Measurements from ENCODE around the gene VRK1.

VRK1 gene

DNA sequence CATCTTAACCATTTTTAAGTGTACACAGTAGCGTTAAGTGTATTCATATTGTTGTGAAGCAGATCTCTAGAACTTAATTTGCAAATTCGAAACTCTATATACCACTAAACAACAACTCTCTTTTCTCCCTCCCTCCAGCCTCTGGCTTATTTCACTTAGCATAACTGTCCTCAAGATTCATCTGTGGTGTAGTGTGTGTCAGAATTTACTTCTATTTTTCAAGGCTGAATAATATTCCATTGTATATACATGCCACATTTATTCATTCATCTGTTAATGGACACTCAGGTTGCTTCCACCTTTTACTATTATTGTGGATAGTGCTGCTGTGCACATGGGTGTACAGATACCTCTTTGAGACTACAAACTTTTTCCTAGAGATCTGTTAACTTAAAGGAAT is 26.5 kb downstream of the VRK1 start:
- no peak for DNase-seq (ENCODE audit: low read depth, low spot score)
- TF ChIP-seq EZH2 (IDR thresholded peaks at IDR 0.05), result no peak
- TF ChIP-seq FOXP2 (optimal IDR thresholded peaks at IDR 0.05; ENCODE audit: control extremely low read depth, extremely low read length, insufficient read depth), result no peak
- no peak for TF ChIP-seq POLR2AphosphoS5 (IDR thresholded peaks at IDR 0.05; ENCODE audit: borderline replicate concordance, low read depth, low read length)
- Histone ChIP-seq H3K27ac (no peak overlapping the region), H3K9ac (ENCODE audit: insufficient read length) (no peak overlapping the region), H3K36me3 (ENCODE audit: insufficient read depth, low read length) (peaks cover 18% of the 10 kb centered on the region), H3K4me3 (no peak overlapping the region), H3K9me3 (ENCODE audit: low read depth, low read length) (no peaks in the 10 kb centered on the region)

DNA sequence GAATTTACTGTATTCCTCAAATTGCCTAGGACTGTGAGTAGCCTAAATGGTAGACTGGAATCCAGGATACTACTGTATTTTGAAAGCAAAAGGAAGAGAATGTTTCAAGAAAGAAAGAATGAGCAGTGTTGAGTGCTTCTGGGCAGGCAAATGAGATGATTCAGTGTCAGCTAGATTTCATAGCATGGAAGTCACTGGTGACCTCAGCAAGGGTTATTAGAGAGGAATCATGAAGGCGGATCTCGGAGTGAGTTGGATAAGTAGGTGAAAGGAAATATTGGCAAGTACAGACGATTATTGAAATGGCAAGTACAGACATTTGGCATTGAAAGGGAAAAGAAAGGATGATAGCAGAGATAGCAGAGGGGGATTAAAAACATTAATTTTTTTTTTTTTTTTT is 27.1 kb downstream of the VRK1 start:
- DNase-seq (ENCODE audit: low read depth, low spot score), result no peak
- TF ChIP-seq FOXP2 (optimal IDR thresholded peaks at IDR 0.05; ENCODE audit: control extremely low read depth, extremely low read length, insufficient read depth) (no peak), EZH2 (IDR thresholded peaks at IDR 0.05) (no peak), POLR2AphosphoS5 (IDR thresholded peaks at IDR 0.05; ENCODE audit: borderline replicate concordance, low read depth, low read length) (no peak)
- 0 out of 2 replicates have a peak, but pooled peaks cover 4% of the 10 kb centered on the region for H3K9me3 ChIP-seq (ENCODE audit: low read depth, low read length)
- peaks cover 21% of the 10 kb centered on the region for H3K36me3 ChIP-seq (ENCODE audit: insufficient read depth, low read length)
- no peak overlapping the region for H3K27ac ChIP-seq
- H3K4me3 ChIP-seq, result no peak overlapping the region
- H3K9ac ChIP-seq (ENCODE audit: insufficient read length), result no peak overlapping the region

DNA sequence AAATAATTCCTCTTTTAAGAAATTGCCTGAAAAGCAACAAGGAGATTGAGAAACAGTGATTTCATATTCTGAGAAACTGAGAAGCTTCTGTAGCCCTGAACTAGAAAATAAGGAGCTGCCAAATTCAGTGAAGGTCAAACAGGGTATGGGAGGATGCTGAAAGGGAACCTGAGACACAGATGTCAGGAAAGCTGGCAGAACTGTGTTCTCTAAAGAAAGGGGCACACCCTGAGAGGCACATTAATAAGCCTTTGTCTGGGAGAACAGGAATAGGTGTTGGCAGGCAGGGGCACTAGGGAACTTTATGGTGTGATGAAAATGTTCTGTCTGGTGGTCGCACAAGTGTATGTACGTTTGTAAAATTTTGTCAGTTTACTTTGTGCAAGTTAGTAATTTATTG is 29.6 kb downstream of the VRK1 start:
- TF ChIP-seq FOXP2 (optimal IDR thresholded peaks at IDR 0.05; ENCODE audit: control extremely low read depth, extremely low read length, insufficient read depth), result no peak
- no peak for TF ChIP-seq EZH2 (IDR thresholded peaks at IDR 0.05)
- TF ChIP-seq POLR2AphosphoS5 (IDR thresholded peaks at IDR 0.05; ENCODE audit: borderline replicate concordance, low read depth, low read length), result no peak
- no peak overlapping the region for H3K27ac ChIP-seq
- H3K4me3 ChIP-seq, result no peak overlapping the region
- DNase-seq (ENCODE audit: low read depth, low spot score), result no peak
- peaks cover 21% of the 10 kb centered on the region for H3K36me3 ChIP-seq (ENCODE audit: insufficient read depth, low read length)
- no peak overlapping the region for H3K9ac ChIP-seq (ENCODE audit: insufficient read length)
- 0 out of 2 replicates have a peak, but pooled peaks cover 4% of the 10 kb centered on the region for H3K9me3 ChIP-seq (ENCODE audit: low read depth, low read length)

DNA sequence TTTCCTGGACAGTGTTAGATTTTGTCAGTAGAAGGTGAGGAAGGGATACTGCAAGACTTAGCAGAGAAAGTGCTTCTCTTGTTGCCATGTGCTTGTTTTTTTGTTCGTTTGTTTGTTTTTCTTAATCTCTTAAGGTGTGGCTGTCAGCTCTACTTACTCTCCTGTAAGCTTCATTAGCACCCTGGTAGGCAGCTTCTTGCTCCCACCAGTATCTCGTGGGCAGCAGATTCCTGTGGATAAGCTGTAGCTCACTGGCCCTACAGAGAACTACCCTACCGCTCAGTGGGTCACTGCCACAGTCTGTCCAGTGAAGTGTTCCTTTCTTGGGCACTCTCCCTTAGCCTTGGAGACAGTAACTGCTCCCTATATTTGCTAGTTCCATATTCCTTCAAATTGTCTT is 30.1 kb downstream of the VRK1 start:
- Histone ChIP-seq H3K9ac (ENCODE audit: insufficient read length) (no peak overlapping the region), H3K4me3 (no peak overlapping the region), H3K27ac (no peak overlapping the region), H3K36me3 (ENCODE audit: insufficient read depth, low read length) (peaks cover 21% of the 10 kb centered on the region), H3K9me3 (ENCODE audit: low read depth, low read length) (0 out of 2 replicates have a peak, but pooled peaks cover 4% of the 10 kb centered on the region)
- DNase-seq (ENCODE audit: low read depth, low spot score), result no peak
- TF ChIP-seq EZH2 (IDR thresholded peaks at IDR 0.05) (no peak), FOXP2 (optimal IDR thresholded peaks at IDR 0.05; ENCODE audit: control extremely low read depth, extremely low read length, insufficient read depth) (no peak), POLR2AphosphoS5 (IDR thresholded peaks at IDR 0.05; ENCODE audit: borderline replicate concordance, low read depth, low read length) (no peak)

DNA sequence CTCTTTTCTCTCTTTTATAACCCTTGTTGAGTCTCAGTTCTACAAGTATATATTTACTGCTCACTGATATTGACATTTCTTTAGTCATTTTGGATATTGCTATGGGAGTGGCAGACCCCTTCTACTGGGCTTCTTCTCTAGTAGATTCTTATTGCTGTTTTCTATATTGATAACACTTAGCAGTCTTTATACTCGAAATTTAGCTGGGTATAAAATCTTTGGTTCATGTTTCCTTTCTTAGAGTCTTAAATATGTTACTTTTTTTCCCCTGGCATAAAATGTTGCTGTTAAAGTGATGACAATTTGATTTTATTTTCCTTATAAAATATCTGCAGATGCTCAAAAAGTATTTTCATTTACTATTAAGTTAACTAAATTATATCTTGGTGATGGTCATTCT is 32.6 kb downstream of the VRK1 start:
- TF ChIP-seq EZH2 (IDR thresholded peaks at IDR 0.05), result no peak
- no peak for TF ChIP-seq FOXP2 (optimal IDR thresholded peaks at IDR 0.05; ENCODE audit: control extremely low read depth, extremely low read length, insufficient read depth)
- TF ChIP-seq POLR2AphosphoS5 (IDR thresholded peaks at IDR 0.05; ENCODE audit: borderline replicate concordance, low read depth, low read length), result no peak
- peaks cover 41% of the 10 kb centered on the region for H3K36me3 ChIP-seq (ENCODE audit: insufficient read depth, low read length)
- H3K9ac ChIP-seq (ENCODE audit: insufficient read length), result no peak overlapping the region
- H3K27ac ChIP-seq, result no peak overlapping the region
- 0 out of 2 replicates have a peak, but pooled peaks cover 4% of the 10 kb centered on the region for H3K9me3 ChIP-seq (ENCODE audit: low read depth, low read length)
- DNase-seq (ENCODE audit: low read depth, low spot score), result no peak
- H3K4me3 ChIP-seq, result no peak overlapping the region

DNA sequence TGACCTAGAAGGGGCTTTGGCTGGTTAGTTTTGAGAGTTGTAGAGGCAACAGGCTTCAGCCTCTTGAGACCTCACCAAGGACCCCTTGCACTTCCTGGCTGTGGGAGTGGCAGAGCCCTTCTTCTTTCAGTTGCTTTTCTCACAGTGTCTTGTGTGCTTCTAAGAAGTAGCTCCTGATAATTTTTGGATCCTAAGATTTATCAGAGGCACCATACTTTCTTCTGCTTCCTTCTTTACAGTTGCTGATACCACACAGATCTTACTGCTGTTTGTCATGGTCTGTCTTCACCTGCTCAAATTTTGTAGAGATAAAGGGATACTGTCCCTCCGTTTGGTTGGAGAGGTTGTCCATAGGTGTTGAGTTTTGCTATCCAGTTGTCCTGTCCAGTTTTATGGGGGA is 33.8 kb downstream of the VRK1 start:
- H3K9ac ChIP-seq (ENCODE audit: insufficient read length), result no peak overlapping the region
- no peak overlapping the region for H3K27ac ChIP-seq
- TF ChIP-seq EZH2 (IDR thresholded peaks at IDR 0.05) (no peak), FOXP2 (optimal IDR thresholded peaks at IDR 0.05; ENCODE audit: control extremely low read depth, extremely low read length, insufficient read depth) (no peak), POLR2AphosphoS5 (IDR thresholded peaks at IDR 0.05; ENCODE audit: borderline replicate concordance, low read depth, low read length) (no peak)
- H3K36me3 ChIP-seq (ENCODE audit: insufficient read depth, low read length), result peaks cover 51% of the 10 kb centered on the region
- 0 out of 2 replicates have a peak, but pooled peaks cover 4% of the 10 kb centered on the region for H3K9me3 ChIP-seq (ENCODE audit: low read depth, low read length)
- H3K4me3 ChIP-seq, result no peak overlapping the region
- no peak for DNase-seq (ENCODE audit: low read depth, low spot score)

DNA sequence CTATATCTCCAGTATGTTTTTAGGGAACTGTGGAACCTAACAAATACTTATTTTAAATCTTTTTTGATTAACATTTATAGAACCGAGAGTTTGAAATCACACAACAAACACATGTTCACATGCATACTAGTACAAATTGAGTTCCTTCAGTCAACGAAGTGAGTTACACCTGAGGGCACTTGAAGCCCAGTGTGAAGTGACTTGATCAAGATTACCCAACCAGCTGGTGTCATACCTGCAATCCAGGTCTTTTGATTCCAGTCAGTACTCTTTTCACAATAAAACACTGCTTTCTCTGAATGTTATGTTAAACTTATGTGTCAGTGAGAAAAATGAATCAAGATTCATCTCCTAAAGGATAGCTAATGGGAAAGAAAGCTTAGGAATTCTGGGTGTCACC is 35.2 kb downstream of the VRK1 start:
- Histone ChIP-seq H3K27ac (no peak overlapping the region), H3K9me3 (ENCODE audit: low read depth, low read length) (0 out of 2 replicates have a peak, but pooled peaks cover 4% of the 10 kb centered on the region), H3K9ac (ENCODE audit: insufficient read length) (no peak overlapping the region), H3K4me3 (no peak overlapping the region), H3K36me3 (ENCODE audit: insufficient read depth, low read length) (peaks cover 60% of the 10 kb centered on the region)
- DNase-seq (ENCODE audit: low read depth, low spot score), result no peak
- TF ChIP-seq EZH2 (IDR thresholded peaks at IDR 0.05) (no peak), FOXP2 (optimal IDR thresholded peaks at IDR 0.05; ENCODE audit: control extremely low read depth, extremely low read length, insufficient read depth) (no peak), POLR2AphosphoS5 (IDR thresholded peaks at IDR 0.05; ENCODE audit: borderline replicate concordance, low read depth, low read length) (no peak)

DNA sequence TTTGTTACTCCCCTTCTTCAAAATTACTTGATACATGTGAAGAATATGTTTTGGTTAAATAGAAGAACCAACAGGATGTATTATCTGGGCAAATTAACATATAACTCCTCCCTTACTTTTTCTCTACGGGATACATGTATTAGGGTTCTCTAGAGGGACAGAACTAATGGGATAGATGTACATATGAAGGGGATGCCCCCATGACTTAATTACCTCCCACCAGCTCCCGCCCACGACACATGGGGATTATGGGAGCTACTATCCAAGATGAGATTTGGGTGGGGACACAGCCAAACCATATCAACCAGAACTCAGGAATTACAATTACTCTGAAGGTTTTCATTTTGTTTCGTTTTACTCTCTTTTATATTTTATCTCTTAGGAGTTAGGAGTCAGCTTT is 41.3 kb downstream of the VRK1 start:
- no peaks in the 10 kb centered on the region for H3K9me3 ChIP-seq (ENCODE audit: low read depth, low read length)
- H3K9ac ChIP-seq (ENCODE audit: insufficient read length), result no peak overlapping the region
- H3K36me3 ChIP-seq (ENCODE audit: insufficient read depth, low read length), result peaks cover 88% of the 10 kb centered on the region
- TF ChIP-seq POLR2AphosphoS5 (IDR thresholded peaks at IDR 0.05; ENCODE audit: borderline replicate concordance, low read depth, low read length) (no peak), EZH2 (IDR thresholded peaks at IDR 0.05) (no peak), FOXP2 (optimal IDR thresholded peaks at IDR 0.05; ENCODE audit: control extremely low read depth, extremely low read length, insufficient read depth) (no peak)
- no peak overlapping the region for H3K27ac ChIP-seq
- no peak for DNase-seq (ENCODE audit: low read depth, low spot score)
- no peak overlapping the region for H3K4me3 ChIP-seq

DNA sequence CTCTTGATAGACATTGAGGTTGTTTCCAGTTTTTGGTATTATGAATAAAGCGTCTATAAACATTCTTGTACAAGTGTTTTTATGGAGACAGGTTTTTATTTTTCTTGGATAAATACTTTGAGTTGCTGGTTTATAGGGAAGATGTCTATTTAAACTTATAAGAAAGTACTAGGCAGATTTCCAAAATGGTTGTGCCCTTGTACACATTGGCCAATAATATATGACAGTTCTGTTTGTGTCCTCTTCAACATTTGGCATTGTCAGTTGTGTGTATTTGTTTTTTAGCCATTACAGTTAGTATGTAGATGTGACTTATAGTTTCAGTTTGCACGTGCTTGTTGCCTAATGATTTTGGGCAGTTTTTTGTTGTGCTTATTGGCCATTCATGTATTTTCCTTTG is 42.1 kb downstream of the VRK1 start:
- H3K36me3 ChIP-seq (ENCODE audit: insufficient read depth, low read length), result peaks cover 84% of the 10 kb centered on the region

More for the DNA sequence above, 42.1 kb downstream of the VRK1 start:
- H3K9me3 ChIP-seq (ENCODE audit: low read depth, low read length), result no peaks in the 10 kb centered on the region
- no peak overlapping the region for H3K4me3 ChIP-seq
- TF ChIP-seq FOXP2 (optimal IDR thresholded peaks at IDR 0.05; ENCODE audit: control extremely low read depth, extremely low read length, insufficient read depth) (no peak), POLR2AphosphoS5 (IDR thresholded peaks at IDR 0.05; ENCODE audit: borderline replicate concordance, low read depth, low read length) (no peak), EZH2 (IDR thresholded peaks at IDR 0.05) (no peak)
- H3K9ac ChIP-seq (ENCODE audit: insufficient read length), result no peak overlapping the region
- DNase-seq (ENCODE audit: low read depth, low spot score), result no peak
- H3K27ac ChIP-seq, result no peak overlapping the region

Measured in SK-N-MC (cell line).